Measurements from ENCODE around the gene PIWIL1. TPM values are rescaled to one million over a fixed set of nuclear protein-coding genes. Genes with fewer than 3 reads are reported as not detected.
A peak's percentile ranks its signal among the peaks of the same experiment; 100 is the strongest.

PIWIL1 gene
- total RNA-seq, 4 donors from 2014 or later: not detected

DNA sequence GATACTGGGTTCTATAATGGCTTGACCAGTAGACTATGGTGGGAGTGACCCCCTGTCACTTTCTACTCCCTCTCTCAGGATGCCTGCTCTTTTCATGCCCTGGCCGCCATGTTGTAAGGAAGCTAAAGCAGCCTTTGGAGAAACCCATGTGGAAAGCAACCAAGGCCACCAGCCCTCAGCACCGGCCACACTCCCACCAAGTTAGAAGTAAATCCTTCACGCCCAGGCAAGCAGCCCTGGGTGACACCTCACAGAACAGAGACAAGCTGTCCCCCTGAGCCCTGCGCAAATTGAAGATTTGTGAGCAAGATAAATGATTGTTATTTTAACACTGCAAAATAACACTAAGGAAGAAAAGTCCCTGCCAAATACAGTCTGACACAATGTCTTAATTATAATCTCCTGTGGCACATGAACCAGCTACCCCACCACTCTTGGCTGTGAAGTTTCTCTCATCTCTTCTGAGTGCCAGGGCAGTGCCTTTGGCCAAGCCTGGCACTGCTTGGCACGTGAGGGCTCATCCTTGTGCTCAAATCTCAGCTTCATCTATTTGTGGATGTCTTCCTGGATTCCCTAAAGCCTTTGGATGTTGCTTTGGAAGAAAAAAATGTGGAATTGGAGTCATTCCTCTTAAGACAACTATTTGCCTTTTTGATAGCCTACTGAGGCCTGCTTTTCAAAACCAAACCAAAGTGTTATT is 39.2 kb upstream of the PIWIL1 start:
- no peak for ATAC-seq
- no peak overlapping the region for H3K27ac ChIP-seq
- TF ChIP-seq EP300 (IDR thresholded peaks at IDR 0.05): no peak
- TF ChIP-seq, protein P1, sequence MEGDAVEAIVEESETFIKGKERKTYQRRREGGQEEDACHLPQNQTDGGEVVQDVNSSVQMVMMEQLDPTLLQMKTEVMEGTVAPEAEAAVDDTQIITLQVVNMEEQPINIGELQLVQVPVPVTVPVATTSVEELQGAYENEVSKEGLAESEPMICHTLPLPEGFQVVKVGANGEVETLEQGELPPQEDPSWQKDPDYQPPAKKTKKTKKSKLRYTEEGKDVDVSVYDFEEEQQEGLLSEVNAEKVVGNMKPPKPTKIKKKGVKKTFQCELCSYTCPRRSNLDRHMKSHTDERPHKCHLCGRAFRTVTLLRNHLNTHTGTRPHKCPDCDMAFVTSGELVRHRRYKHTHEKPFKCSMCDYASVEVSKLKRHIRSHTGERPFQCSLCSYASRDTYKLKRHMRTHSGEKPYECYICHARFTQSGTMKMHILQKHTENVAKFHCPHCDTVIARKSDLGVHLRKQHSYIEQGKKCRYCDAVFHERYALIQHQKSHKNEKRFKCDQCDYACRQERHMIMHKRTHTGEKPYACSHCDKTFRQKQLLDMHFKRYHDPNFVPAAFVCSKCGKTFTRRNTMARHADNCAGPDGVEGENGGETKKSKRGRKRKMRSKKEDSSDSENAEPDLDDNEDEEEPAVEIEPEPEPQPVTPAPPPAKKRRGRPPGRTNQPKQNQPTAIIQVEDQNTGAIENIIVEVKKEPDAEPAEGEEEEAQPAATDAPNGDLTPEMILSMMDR (IDR thresholded peaks at IDR 0.05): no peak
- TF ChIP-seq POLR2AphosphoS5 (IDR thresholded peaks at IDR 0.05): no peak
- no peak for TF ChIP-seq POLR2A (IDR thresholded peaks at IDR 0.05)
- peaks cover 0 to 24% (median 0%) of the 10 kb centered on the region in 3 donors for H3K9me3 ChIP-seq
- H3K4me1 ChIP-seq: no peaks in the 10 kb centered on the region
- H3K27me3 ChIP-seq: peaks cover 29% of the 10 kb centered on the region
- no peaks in the 10 kb centered on the region for H3K36me3 ChIP-seq
- WGBS, 2 donors (ENCODE audit: low coverage in 1 of 2): 71 to 80% methylated on average over 2 to 5 of the region's 5 CpGs
- no peak overlapping the region for H3K4me3 ChIP-seq

DNA sequence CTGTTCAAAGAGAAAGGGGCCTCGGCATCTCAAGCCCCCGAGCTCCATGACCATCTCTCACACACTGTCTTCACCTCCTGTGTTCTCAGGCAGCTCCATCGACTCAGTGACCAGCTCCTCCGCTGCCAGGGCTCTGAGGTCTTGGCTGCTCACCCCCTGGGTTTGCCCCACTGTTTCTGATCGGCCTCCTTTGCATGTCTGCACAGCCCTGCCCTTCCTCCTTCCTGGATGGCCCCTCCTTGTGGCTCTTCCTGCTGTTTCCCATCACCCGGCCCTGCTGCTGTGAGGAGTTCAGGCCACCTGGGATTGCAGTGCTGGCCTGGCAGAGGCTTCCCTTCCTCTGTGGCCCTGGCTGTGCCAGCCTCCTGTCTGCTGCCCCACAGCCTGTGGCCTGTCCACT is 38.1 kb upstream of the PIWIL1 start:
- H3K4me1 ChIP-seq: no peaks in the 10 kb centered on the region
- H3K36me3 ChIP-seq: no peaks in the 10 kb centered on the region
- 46 to 52% methylated on average over 3 to 6 of the region's 6 CpGs for WGBS, 2 donors (ENCODE audit: low coverage in 1 of 2)
- H3K27me3 ChIP-seq: peaks cover 31% of the 10 kb centered on the region
- peak; percentile 22 for ATAC-seq
- peaks cover 0 to 13% (median 0%) of the 10 kb centered on the region in 3 donors for H3K9me3 ChIP-seq
- TF ChIP-seq, protein P1 (IDR thresholded peaks at IDR 0.05): no peak
- TF ChIP-seq POLR2AphosphoS5 (IDR thresholded peaks at IDR 0.05) (no peak), POLR2A (IDR thresholded peaks at IDR 0.05) (no peak), EP300 (IDR thresholded peaks at IDR 0.05) (no peak)
- no peak overlapping the region for H3K4me3 ChIP-seq
- H3K27ac ChIP-seq: no peak overlapping the region

DNA sequence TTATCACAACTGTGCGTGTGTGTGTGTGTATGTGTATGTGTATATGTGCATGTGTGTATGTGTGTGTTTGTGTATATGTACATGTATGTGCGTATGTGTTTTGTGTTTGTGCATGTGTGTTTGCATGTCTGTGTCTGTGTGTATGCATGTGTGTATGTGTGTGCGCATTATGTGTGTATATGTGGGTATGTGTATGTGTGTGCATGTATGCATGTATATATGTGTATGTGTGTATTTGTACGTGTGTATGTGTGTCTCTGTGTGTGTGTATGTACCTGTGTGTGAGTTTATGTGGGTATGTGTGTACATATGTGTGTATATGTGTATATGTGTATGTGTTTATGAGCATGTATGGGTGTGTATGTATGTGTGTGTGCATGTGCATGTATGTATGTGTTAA is 37.6 kb upstream of the PIWIL1 start:
- Histone ChIP-seq H3K9me3 (peaks cover 0 to 8% (median 0%) of the 10 kb centered on the region in 3 donors), H3K4me3 (no peak overlapping the region), H3K27ac (no peak overlapping the region), H3K4me1 (no peaks in the 10 kb centered on the region), H3K36me3 (no peaks in the 10 kb centered on the region), H3K27me3 (peaks cover 31% of the 10 kb centered on the region)
- whole genome bisulfite sequencing, 2 donors (ENCODE audit: low coverage in 1 of 2): 63 to 67% methylated on average over 4 of the region's 4 CpGs
- ATAC-seq: no peak
- TF ChIP-seq POLR2AphosphoS5 (IDR thresholded peaks at IDR 0.05) (no peak), POLR2A (IDR thresholded peaks at IDR 0.05) (no peak), EP300 (IDR thresholded peaks at IDR 0.05) (no peak)
- TF ChIP-seq, protein P1 (IDR thresholded peaks at IDR 0.05): no peak

DNA sequence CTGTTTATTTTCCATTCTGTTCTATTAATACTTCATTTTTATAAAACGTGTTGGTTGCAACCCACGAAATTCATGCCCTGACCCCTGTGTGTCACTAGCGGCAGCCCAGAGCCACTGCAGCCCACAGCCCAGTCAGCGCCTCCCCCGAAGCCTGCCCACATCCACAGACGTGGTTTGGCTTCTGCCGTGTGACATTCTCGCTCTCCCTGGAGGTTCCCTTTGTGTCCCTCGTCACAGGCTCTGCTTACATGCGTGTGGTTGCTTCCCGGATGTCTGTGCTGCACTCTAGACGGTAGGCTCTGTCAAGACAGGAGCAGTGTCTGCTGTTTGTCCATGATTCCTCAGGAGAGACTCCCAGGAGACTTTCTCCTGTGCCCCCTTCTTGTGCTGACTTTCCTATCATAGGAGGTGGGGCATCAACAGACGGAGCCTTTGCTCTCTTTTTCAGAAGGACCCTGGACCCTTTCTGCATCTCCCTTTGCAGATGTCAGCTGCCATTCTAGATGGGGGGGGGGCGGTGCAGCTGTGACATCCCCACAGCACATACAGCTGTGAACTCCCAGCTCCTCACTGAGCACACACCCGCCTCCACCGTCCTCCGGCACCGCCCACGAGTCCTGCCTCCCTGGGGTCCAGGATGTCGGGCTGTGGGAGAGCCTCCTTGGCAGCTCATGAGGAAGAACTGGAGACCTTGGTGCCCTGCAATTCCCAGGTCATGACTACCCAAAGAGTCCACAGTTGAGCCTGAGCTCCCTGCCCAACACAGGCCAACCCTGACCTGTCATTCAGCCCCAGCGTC is 36.8 kb upstream of the PIWIL1 start:
- TF ChIP-seq POLR2AphosphoS5 (IDR thresholded peaks at IDR 0.05) (no peak), POLR2A (IDR thresholded peaks at IDR 0.05) (no peak), EP300 (IDR thresholded peaks at IDR 0.05) (no peak)
- TF ChIP-seq, protein P1 (IDR thresholded peaks at IDR 0.05): no peak
- Histone ChIP-seq H3K27me3 (peaks cover 31% of the 10 kb centered on the region), H3K9me3 (peaks cover 0 to 8% (median 0%) of the 10 kb centered on the region in 3 donors), H3K36me3 (no peaks in the 10 kb centered on the region), H3K4me3 (no peak overlapping the region), H3K4me1 (no peaks in the 10 kb centered on the region), H3K27ac (no peak overlapping the region)
- 42 to 61% methylated on average over 5 to 10 of the region's 21 CpGs for WGBS, 2 donors (ENCODE audit: low coverage in 1 of 2)
- ATAC-seq: no peak

Data from gastroesophageal sphincter (tissue), 4 donors.